ENCODE data around the gene BTRC.

DNA sequence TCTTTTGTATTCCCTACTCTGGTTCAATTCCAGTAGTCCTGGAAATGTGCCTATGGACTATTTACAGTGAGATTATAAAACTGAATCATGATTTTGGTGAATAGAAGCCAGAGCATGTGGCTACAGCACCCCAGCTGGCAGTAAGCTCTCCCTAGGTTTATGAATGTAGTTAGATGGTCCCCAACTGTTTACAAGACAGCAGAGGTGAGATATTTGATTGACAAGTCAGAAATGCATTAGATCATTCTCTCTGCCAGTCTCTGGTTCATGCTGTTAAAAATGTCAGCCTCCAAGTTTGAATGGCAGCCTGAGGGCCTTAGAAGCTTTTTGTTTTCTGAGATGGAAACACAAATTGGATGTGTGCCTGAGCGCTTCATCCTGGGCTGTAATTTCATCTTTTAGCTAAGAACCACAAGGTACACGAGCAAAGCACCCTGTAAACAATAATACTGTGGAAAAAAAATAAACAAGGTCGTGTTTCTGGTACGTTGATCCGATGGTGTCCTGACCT lies 85.0 kb downstream of the BTRC start:
- TF ChIP-seq POLR2A (IDR thresholded peaks at IDR 0.05), result no peak
- TF ChIP-seq, protein P1, sequence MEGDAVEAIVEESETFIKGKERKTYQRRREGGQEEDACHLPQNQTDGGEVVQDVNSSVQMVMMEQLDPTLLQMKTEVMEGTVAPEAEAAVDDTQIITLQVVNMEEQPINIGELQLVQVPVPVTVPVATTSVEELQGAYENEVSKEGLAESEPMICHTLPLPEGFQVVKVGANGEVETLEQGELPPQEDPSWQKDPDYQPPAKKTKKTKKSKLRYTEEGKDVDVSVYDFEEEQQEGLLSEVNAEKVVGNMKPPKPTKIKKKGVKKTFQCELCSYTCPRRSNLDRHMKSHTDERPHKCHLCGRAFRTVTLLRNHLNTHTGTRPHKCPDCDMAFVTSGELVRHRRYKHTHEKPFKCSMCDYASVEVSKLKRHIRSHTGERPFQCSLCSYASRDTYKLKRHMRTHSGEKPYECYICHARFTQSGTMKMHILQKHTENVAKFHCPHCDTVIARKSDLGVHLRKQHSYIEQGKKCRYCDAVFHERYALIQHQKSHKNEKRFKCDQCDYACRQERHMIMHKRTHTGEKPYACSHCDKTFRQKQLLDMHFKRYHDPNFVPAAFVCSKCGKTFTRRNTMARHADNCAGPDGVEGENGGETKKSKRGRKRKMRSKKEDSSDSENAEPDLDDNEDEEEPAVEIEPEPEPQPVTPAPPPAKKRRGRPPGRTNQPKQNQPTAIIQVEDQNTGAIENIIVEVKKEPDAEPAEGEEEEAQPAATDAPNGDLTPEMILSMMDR (IDR thresholded peaks at IDR 0.05), result no peak

Data from lower leg skin (tissue), 3 donors.